Measurements from ENCODE around the gene STXBP3.
"Not testable (repeated sequence)": the region's sequence is repeated elsewhere in the genome, so short reads cannot be mapped to it uniquely, and the experiment has no call there.

- not testable (repeated sequence) for TF ChIP-seq CTCF (conservative IDR thresholded peaks at IDR 0.05 in 1 of 2, IDR thresholded peaks at IDR 0.05 in 1 of 2; ENCODE audit: low read depth in 1 of 2, low read length in 2 of 2); EZH2 (IDR thresholded peaks at IDR 0.05; ENCODE audit: low read length, missing control alignments)
These were observed 44.4 kb upstream of the STXBP3 start for GRCh38 chr1:108702109-108702508.
